Measurements from ENCODE around the gene SYTL3. TPM values are rescaled to one million over a fixed set of nuclear protein-coding genes. Genes with fewer than 3 reads are reported as not detected.
"Not testable (repeated sequence)": the region's sequence is repeated elsewhere in the genome, so short reads cannot be mapped to it uniquely, and the experiment has no call there.

The SYTL3 gene
- total RNA-seq, 4 donors from 2014 or later: 4.8 to 23.1 (median 11.3) TPM

- Histone ChIP-seq H3K4me3 (no peak overlapping the region), H3K4me1 (no peaks in the 10 kb centered on the region), H3K36me3 (no peaks in the 10 kb centered on the region), H3K27me3 (no peaks in the 10 kb centered on the region), H3K9me3 (no peaks in the 10 kb centered on the region), H3K27ac (no peak overlapping the region)
- DNase-seq: no peak
- TF ChIP-seq POLR2A (IDR thresholded peaks at IDR 0.05) (no peak), CTCF (IDR thresholded peaks at IDR 0.05) (no peak)
Observed at GRCh38 chr6:158674342-158675131, 24.7 kb downstream of the SYTL3 start.

- H3K9me3 ChIP-seq, DNase-seq, H3K27ac ChIP-seq, H3K27me3 ChIP-seq, H3K4me3 ChIP-seq, H3K4me1 ChIP-seq, H3K36me3 ChIP-seq: not testable (repeated sequence)
Observed at GRCh38 chr6:158677094-158677493, 27.2 kb downstream of the SYTL3 start.

GRCh38 chr6:158677906-158678578 is 28.2 kb downstream of the SYTL3 start:
- no peak for TF ChIP-seq CTCF (IDR thresholded peaks at IDR 0.05)
- TF ChIP-seq POLR2A (IDR thresholded peaks at IDR 0.05): no peak
- Histone ChIP-seq H3K4me1 (no peaks in the 10 kb centered on the region), H3K36me3 (no peaks in the 10 kb centered on the region), H3K9me3 (no peaks in the 10 kb centered on the region), H3K27me3 (no peaks in the 10 kb centered on the region), H3K27ac (no peak overlapping the region), H3K4me3 (no peak overlapping the region)
- DNase-seq: no peak

- no peak for TF ChIP-seq POLR2A (IDR thresholded peaks at IDR 0.05)
- no peak for TF ChIP-seq CTCF (IDR thresholded peaks at IDR 0.05)
- no peaks in the 10 kb centered on the region for H3K36me3 ChIP-seq
- no peaks in the 10 kb centered on the region for H3K27me3 ChIP-seq
- H3K4me3 ChIP-seq: no peak overlapping the region
- DNase-seq: no peak
- no peaks in the 10 kb centered on the region for H3K9me3 ChIP-seq
- H3K27ac ChIP-seq: no peak overlapping the region
- H3K4me1 ChIP-seq: no peaks in the 10 kb centered on the region
Observed at GRCh38 chr6:158680015-158680414, 30.2 kb downstream of the SYTL3 start.

GRCh38 chr6:158680481-158680880 is 30.6 kb downstream of the SYTL3 start:
- Histone ChIP-seq H3K36me3 (no peaks in the 10 kb centered on the region), H3K4me3 (no peak overlapping the region), H3K9me3 (no peaks in the 10 kb centered on the region), H3K27me3 (no peaks in the 10 kb centered on the region), H3K27ac (no peak overlapping the region), H3K4me1 (no peaks in the 10 kb centered on the region)
- no peak for DNase-seq
- no peak for TF ChIP-seq CTCF (IDR thresholded peaks at IDR 0.05)
- no peak for TF ChIP-seq POLR2A (IDR thresholded peaks at IDR 0.05)

GRCh38 chr6:158684311-158684710 is 34.5 kb downstream of the SYTL3 start:
- Histone ChIP-seq H3K36me3 (no peaks in the 10 kb centered on the region), H3K4me1 (peaks cover 0 to 14% (median 2%) of the 10 kb centered on the region in 4 donors), H3K27ac (no peak overlapping the region), H3K27me3 (no peaks in the 10 kb centered on the region), H3K4me3 (no peak overlapping the region), H3K9me3 (no peaks in the 10 kb centered on the region)
- no peak for DNase-seq
- TF ChIP-seq POLR2A (IDR thresholded peaks at IDR 0.05) (no peak), CTCF (IDR thresholded peaks at IDR 0.05) (no peak)

Measured in Peyer's patch (tissue), 4 donors.